Hepatocyte (in vitro differentiated cells): ENCODE data around the gene FARP1.

Experiments
- EZH2 ChIP-seq: fragments of 200-600 bp; sonication (generic); IDR thresholded peaks from 2 replicates; pipeline ENCODE4 v1.6.1; 2016; ENCODE audit warnings: antibody characterized with exemption, mild to moderate bottlenecking, borderline replicate concordance
- TF ChIP-seq, protein P1 (sequence below): fragments of 200-600 bp; sonication (generic); IDR thresholded peaks from 2 replicates; pipeline ENCODE4 v1.5.1; 2016; ENCODE audit warnings: antibody characterized with exemption, mild to moderate bottlenecking; ENCODE audit not compliant: poor library complexity

DNA sequence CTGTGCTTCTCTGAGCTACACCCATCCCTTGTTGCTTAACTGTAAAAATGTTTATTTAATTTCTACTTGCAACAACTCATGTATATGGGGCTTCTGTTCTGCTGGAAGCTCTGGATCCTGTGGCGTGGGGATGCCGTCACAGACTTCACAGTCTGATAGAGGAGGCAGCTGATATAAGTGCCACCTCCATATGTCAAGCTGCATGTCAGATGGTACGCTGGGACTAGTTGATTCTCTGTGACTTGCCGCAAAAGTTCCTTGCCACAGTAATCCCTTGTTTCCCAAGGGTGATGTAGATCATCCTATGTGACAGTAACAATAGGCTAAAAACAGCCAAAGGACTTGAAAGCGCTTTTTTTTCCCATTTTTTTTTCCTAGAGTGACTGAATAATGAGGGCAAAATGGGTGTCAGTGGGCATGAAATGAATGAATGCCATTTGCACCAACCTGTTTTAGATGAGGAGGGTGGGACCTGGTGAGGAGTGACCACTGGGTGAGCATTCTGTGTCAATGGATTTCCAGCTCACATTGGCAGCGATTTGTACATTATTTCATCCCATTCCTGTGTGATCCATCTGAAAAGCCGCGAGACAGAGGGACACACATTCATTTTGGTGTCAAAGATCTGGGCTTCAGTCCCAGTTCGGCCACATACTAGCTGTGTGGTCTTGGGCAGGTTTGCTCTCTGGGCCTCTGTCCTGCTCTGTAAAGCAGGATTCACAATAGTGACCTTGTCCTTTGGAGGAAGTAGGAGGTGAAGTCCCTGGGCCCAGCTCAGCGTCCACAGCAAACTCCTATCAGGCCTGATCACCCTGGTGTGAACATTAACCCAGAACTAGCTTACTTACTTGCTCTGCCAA is 123.0 kb downstream of the FARP1 start:
- TF ChIP-seq, protein P1, sequence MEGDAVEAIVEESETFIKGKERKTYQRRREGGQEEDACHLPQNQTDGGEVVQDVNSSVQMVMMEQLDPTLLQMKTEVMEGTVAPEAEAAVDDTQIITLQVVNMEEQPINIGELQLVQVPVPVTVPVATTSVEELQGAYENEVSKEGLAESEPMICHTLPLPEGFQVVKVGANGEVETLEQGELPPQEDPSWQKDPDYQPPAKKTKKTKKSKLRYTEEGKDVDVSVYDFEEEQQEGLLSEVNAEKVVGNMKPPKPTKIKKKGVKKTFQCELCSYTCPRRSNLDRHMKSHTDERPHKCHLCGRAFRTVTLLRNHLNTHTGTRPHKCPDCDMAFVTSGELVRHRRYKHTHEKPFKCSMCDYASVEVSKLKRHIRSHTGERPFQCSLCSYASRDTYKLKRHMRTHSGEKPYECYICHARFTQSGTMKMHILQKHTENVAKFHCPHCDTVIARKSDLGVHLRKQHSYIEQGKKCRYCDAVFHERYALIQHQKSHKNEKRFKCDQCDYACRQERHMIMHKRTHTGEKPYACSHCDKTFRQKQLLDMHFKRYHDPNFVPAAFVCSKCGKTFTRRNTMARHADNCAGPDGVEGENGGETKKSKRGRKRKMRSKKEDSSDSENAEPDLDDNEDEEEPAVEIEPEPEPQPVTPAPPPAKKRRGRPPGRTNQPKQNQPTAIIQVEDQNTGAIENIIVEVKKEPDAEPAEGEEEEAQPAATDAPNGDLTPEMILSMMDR: no peak
- no peak for TF ChIP-seq EZH2
